ENCODE measurements around the gene IFI35. TPM values are rescaled to one million over a fixed set of nuclear protein-coding genes. Genes with fewer than 3 reads are reported as not detected.

The IFI35 gene
- 16.3 to 18.6 TPM (median 17.6 TPM) in 5 replicates for total RNA-seq (2022; extraction: Qiagen RNA extraction)

GRCh38 chr17:43006639-43007551 is at the start of gene IFI35:
IFI35 (plus strand) TSS chr17:43006784; CDS start chr17:43006948, 164 bp downstream.

DNA sequence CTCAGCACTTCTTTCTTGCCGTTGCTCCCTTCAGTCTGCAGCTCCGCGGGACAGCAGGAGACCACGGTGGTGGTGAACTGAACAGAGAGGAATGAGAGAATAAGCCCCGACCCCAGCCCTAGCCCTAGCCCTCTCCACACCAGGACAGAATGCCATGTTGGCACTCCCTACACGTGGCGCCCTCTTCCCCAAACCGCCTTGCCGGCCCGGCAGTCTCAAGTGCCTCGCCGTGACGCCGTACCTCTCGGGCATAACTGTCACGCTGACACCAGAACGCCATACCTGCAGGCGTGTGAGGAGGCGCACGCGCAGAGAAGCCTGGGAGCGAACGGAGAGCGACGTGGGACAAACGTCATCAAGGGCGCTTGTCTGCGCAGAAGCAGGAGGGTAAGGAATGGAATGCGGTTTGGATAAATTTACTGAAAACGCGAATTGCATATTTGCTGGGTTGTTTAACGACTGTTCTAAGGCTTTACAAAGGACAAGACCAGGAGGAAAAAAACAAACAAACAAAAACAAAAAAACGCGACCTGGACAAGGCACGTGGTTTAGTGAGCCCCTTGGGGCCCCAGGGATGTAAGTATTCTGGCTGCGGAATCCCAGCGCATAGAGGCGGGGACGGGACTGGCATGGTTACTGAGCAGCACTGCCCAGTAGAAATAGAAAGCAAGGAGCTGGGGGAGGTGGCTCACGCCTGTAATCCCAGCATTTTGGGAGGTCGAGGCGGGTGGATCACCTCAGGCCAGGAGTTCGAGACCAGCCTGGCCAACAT is 42.2 kb upstream of the IFI35 start, which contains the start of gene AARSD1:
AARSD1 (minus strand) TSS at position 294 of the 772 bp plus-strand sequence; CDS start at position 280, 14 bp downstream.

GRCh38 chr17:42979511-42980273 is 26.9 kb upstream of the IFI35 start, which contains the start of gene PTGES3L:
PTGES3L (minus strand) TSS chr17:42980080; CDS start chr17:42980053, 27 bp downstream.

DNA sequence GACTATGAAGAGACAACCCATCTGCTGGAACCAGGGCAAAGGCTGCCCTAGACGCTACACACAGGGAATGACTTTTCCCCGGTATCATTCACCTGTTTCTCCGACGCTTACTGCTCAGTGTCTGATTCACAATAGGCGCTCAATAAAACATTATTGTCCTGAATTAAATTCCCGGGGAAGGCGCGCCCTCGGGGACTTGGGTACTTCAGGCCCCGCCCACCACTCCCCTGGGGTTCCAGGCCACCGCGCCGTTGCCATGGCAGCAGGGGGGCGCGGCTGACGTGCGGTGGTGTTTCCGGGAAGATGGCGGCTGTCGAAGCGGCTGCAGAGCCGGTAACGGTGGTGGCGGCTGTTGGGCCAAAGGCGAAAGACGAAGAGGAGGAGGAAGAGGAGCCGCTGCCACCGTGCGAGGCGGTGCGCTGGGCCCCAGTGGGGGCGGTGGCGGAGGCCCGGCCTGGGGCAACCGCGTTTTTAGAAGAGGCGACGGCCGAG is 26.3 kb upstream of the IFI35 start, which contains the start of gene RUNDC1:
RUNDC1 (plus strand) TSS at position 292 of the 492 bp plus-strand sequence; CDS start at position 304, 12 bp downstream.

DNA sequence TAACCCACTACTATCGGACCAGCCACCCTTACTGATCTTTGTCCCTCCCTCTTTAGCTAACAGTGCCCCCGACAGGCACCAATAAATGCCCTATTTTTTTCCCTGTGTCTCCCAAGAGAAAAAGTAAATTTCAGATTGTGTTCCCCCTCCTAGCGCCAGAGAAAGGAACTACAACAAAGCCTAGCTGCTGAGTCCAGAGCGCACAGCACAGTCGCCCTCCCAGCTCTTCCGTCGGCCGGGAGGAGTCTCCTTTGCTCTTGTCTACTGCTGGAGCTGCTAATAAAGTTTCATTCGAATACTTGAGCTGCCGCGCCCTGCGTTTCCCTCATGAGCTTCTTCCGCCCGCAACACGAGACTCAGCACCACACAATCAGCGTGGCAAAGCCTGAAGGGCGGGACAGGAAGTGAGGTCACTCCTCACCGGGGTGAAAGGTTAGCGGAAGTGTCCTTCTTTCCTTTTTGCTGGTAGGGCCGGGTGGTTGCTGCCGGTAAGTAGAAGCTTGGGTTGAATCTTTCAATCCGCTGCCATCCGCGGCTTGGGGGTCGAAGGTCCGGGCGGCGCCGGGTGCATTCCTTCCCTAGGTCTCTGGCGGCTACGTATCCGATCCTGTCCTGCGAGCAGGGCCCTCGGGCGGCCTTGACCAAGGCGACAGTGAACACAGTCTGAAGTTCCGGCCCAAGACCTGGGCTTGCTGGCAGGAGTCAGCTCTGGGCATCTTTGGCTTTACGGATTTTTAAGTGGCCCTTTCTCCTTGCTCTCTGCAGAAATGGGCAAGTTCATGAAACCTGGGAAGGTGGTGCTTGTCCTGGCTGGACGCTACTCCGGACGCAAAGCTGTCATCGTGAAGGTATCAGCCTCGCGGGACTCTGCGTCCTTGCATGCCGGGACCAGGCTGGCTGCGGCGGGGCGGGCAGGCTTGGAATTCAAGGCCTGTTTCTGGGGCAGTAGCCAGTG is 8.3 kb upstream of the IFI35 start, which contains the start of gene RPL27:
RPL27 (plus strand) TSS at position 436 of the 955 bp plus-strand sequence; CDS start at position 768, 332 bp downstream.

DNA sequence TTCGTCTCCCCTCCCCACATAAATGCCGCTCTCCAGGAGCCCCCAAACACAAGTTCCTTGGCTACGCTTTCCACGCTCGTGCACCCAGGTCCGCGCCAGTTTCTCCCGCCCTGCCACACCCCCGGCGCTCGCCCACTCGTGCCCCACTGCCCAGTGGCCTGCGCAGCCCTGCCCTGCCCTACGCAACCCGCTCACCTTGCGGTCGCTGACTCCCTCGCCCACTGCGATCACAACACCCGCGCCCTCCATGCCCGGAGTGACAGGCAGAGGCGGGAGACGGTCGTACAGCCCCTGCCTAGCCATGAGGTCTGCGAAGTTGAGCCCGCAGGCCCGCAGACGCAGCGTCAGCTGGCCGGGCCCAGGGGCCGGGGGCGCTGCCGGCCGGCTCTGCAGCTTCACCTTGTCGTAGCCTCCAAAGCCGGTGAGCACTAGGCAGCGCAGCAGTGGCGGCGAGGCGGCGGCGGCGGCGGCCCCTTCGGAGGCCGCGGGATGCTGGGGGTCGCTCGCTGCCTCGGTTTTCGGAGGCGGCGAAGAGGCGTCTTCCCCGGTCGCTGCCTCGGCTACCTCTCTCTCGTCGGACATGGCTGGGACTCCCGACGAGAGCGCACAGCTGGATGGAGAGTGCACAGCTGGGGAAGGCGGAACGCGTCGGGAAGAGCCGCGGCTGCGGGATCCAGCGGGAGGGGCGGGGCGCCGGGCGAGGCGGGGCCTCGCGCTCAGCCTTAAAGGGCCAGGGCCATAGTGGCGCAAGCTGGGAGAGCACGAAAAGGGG is 15.3 kb downstream of the IFI35 start, which contains the start of gene VAT1:
VAT1 (minus strand) TSS at position 645 of the 772 bp plus-strand sequence; CDS start at position 582, 63 bp downstream.

GRCh38 chr17:43024407-43025289 is 18.1 kb downstream of the IFI35 start, which contains the start of gene RND2:
RND2 (plus strand) TSS chr17:43025231; CDS start chr17:43025348, 117 bp downstream.

Other genes with a start within 250 kb of the IFI35 start
- gene RAMP2, start 245.6 kb upstream of the IFI35 start, total RNA-seq (2022; extraction: Qiagen RNA extraction) = 0.67 to 1.5 TPM (median 0.77 TPM) in 5 replicates
- gene VPS25, start 233.3 kb upstream of the IFI35 start, total RNA-seq (2022; extraction: Qiagen RNA extraction) = 112 to 135 TPM (median 113 TPM) in 5 replicates
- gene WNK4, start 226.2 kb upstream of the IFI35 start, total RNA-seq (2022; extraction: Qiagen RNA extraction) = 0.50 to 1.7 TPM (median 1.1 TPM) in 5 replicates
- 120 to 129 TPM (median 122 TPM) in 5 replicates for gene COA3, start 208.1 kb upstream of the IFI35 start, total RNA-seq (2022; extraction: Qiagen RNA extraction)
- gene CNTD1, start 207.9 kb upstream of the IFI35 start, total RNA-seq (2022; extraction: Qiagen RNA extraction) = 0.07 TPM in 1 of 5 replicates, not detected in the others
- 82.3 to 107 TPM (median 86.1 TPM) in 5 replicates for gene BECN1, start 182.5 kb upstream of the IFI35 start, total RNA-seq (2022; extraction: Qiagen RNA extraction)
- 236 to 259 TPM (median 252 TPM) in 5 replicates for gene PSME3, start 173.4 kb upstream of the IFI35 start, total RNA-seq (2022; extraction: Qiagen RNA extraction)
- 1.6 to 3.0 TPM (median 2.4 TPM) in 5 replicates for gene AOC2, start 162.2 kb upstream of the IFI35 start, total RNA-seq (2022; extraction: Qiagen RNA extraction)
- 0.86 to 2.0 TPM (median 1.1 TPM) in 5 replicates for gene AOC3, start 155.6 kb upstream of the IFI35 start, total RNA-seq (2022; extraction: Qiagen RNA extraction)
- 0.06 to 0.09 TPM (median 0.08 TPM) in 3 of 5 replicates, not detected in the others for gene G6PC1, start 106.0 kb upstream of the IFI35 start, total RNA-seq (2022; extraction: Qiagen RNA extraction)
- 54.0 to 57.5 TPM (median 55.9 TPM) in 5 replicates for gene AARSD1, start 42.3 kb upstream of the IFI35 start, total RNA-seq (2022; extraction: Qiagen RNA extraction)
- 0.71 to 1.1 TPM (median 0.84 TPM) in 5 replicates for gene PTGES3L, start 26.7 kb upstream of the IFI35 start, total RNA-seq (2022; extraction: Qiagen RNA extraction)
- 17.8 to 22.8 TPM (median 21.4 TPM) in 5 replicates for gene RUNDC1, start 26.2 kb upstream of the IFI35 start, total RNA-seq (2022; extraction: Qiagen RNA extraction)
- gene RPL27, start 8.4 kb upstream of the IFI35 start, total RNA-seq (2022; extraction: Qiagen RNA extraction) = 2,696 to 3,813 TPM (median 2,782 TPM) in 5 replicates
- gene VAT1, start 15.6 kb downstream of the IFI35 start, total RNA-seq (2022; extraction: Qiagen RNA extraction) = 208 to 244 TPM (median 229 TPM) in 5 replicates
- gene RND2, start 18.4 kb downstream of the IFI35 start, total RNA-seq (2022; extraction: Qiagen RNA extraction) = 0.11 to 0.21 TPM (median 0.13 TPM) in 5 replicates
- gene BRCA1, start 118.6 kb downstream of the IFI35 start, total RNA-seq (2022; extraction: Qiagen RNA extraction) = 21.7 to 30.5 TPM (median 27.9 TPM) in 5 replicates
- 33.4 to 45.1 TPM (median 40.7 TPM) in 5 replicates for gene NBR1, start 164.4 kb downstream of the IFI35 start, total RNA-seq (2022; extraction: Qiagen RNA extraction)
- gene TMEM106A, start 205.1 kb downstream of the IFI35 start, total RNA-seq (2022; extraction: Qiagen RNA extraction) = 0.63 to 1.5 TPM (median 1.1 TPM) in 5 replicates
- 0.14 TPM in 1 of 5 replicates, not detected in the others for gene CCDC200, start 221.8 kb downstream of the IFI35 start, total RNA-seq (2022; extraction: Qiagen RNA extraction)
- gene RNU2-1, start 227.2 kb downstream of the IFI35 start, total RNA-seq (2022; extraction: Qiagen RNA extraction) = not detected in 5 replicates